Measurements from ENCODE around the gene NUFIP1.

GRCh38 chr13:44921931-44922758, 67.1 kb downstream of the NUFIP1 start:
- TF ChIP-seq CTCF (IDR thresholded peaks at IDR 0.05 in 2 of 3, conservative IDR thresholded peaks at IDR 0.05 in 1 of 3; ENCODE audit: borderline replicate concordance in 1 of 3, insufficient read depth in 1 of 3, low read depth in 2 of 3, low read length in 2 of 3) (no peak), RAD21 (IDR thresholded peaks at IDR 0.05; ENCODE audit: low read depth) (no peak), YY1 (IDR thresholded peaks at IDR 0.05; ENCODE audit: extremely low read depth, insufficient replicate concordance, low read depth, low read length) (no peak), SP1 (IDR thresholded peaks at IDR 0.05; ENCODE audit: low read depth) (no peak), EZH2 (IDR thresholded peaks at IDR 0.05) (no peak), POLR2A (IDR thresholded peaks at IDR 0.05; ENCODE audit: borderline replicate concordance, extremely low read depth, insufficient read depth, insufficient read length) (no peak), EGR1 (IDR thresholded peaks at IDR 0.05; ENCODE audit: low read depth) (no peak)

All from HCT116 (cell line).